ENCODE results near the gene ATXN3L.

DNA sequence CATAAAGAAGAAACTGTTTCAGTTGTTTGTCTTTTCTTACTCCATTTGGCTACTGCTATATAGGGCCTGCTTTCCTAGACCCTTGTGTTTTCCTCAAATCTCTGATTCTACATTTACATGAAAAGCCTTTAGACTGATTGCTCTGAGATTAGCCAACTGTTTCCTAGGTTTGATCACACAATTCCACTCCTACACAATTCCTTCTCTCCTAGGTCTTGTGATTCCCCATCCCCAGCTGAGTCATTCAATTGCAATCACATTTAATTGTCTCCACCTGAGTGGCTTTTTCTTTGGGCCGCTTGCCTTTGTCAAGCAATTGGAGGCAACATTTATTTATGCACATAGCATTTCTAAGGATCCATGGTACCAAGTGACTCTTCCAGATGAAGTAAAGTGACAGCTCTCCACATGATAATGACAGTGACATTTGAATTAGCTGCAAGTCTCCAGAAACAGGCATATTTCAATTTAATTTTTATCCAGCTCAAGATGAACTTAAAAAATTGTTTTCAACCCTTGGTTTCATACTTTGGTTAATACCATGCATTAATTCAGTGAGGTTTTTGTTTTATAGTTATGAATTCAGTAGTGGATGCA, 35.8 kb downstream of the ATXN3L start:
- TF ChIP-seq, protein P1, sequence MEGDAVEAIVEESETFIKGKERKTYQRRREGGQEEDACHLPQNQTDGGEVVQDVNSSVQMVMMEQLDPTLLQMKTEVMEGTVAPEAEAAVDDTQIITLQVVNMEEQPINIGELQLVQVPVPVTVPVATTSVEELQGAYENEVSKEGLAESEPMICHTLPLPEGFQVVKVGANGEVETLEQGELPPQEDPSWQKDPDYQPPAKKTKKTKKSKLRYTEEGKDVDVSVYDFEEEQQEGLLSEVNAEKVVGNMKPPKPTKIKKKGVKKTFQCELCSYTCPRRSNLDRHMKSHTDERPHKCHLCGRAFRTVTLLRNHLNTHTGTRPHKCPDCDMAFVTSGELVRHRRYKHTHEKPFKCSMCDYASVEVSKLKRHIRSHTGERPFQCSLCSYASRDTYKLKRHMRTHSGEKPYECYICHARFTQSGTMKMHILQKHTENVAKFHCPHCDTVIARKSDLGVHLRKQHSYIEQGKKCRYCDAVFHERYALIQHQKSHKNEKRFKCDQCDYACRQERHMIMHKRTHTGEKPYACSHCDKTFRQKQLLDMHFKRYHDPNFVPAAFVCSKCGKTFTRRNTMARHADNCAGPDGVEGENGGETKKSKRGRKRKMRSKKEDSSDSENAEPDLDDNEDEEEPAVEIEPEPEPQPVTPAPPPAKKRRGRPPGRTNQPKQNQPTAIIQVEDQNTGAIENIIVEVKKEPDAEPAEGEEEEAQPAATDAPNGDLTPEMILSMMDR (IDR thresholded peaks at IDR 0.05; ENCODE audit: poor library complexity, severe bottlenecking), result no peak
- TF ChIP-seq EP300 (conservative IDR thresholded peaks at IDR 0.05; ENCODE audit: poor library complexity, severe bottlenecking) (peak; percentile 78), TAF1 (IDR thresholded peaks at IDR 0.05; ENCODE audit: low read depth) (no peak)

Measured in neural cell (in vitro differentiated cells).